Esophagus (tissue), 2 donors: ENCODE measurements around the gene ZNF17. TPM values are rescaled to one million over a fixed set of nuclear protein-coding genes. Genes with fewer than 3 reads are reported as not detected.

Experiments used
- H3K27ac ChIP-seq, 2 donors: one replicate each; pipeline ENCODE4 v1.5.1; 2013; ENCODE audit warnings: low read depth in 2 of 2, mild to moderate bottlenecking in 2 of 2, inconsistent platforms in 1 of 2, low read length in 1 of 2, moderate library complexity in 1 of 2
- H3K27me3 ChIP-seq, 2 donors: one replicate each; pipeline ENCODE4 v1.6.1; 2013; ENCODE audit warnings: low read length in 2 of 2, control low read depth in 1 of 2, mild to moderate bottlenecking in 1 of 2; ENCODE audit not compliant: insufficient read depth in 2 of 2, control insufficient read depth in 1 of 2
- H3K36me3 ChIP-seq, 2 donors: one replicate each; pipeline ENCODE4 v1.6.1; 2013; ENCODE audit warnings: low read length in 1 of 2; ENCODE audit not compliant: control insufficient read depth in 2 of 2, insufficient read depth in 2 of 2
- H3K4me1 ChIP-seq, 2 donors: one replicate each; pipeline ENCODE4 v1.6.1; 2013; ENCODE audit warnings: low read length in 1 of 2; ENCODE audit not compliant: control insufficient read depth in 2 of 2, insufficient read depth in 2 of 2
- H3K4me3 ChIP-seq, 2 donors: one replicate each; pipeline ENCODE4 v1.5.1; 2013; ENCODE audit warnings: low read length in 2 of 2, mild to moderate bottlenecking in 2 of 2, low read depth in 1 of 2, moderate library complexity in 1 of 2
- H3K9me3 ChIP-seq, 2 donors: one replicate each; pipeline ENCODE4 v1.6.1; 2013; ENCODE audit warnings: mild to moderate bottlenecking in 2 of 2, low read depth in 1 of 2, low read length in 1 of 2, moderate library complexity in 1 of 2; ENCODE audit not compliant: control insufficient read depth in 2 of 2, insufficient read depth in 1 of 2
- WGBS, 2 donors: extraction: QIAGEN DNeasy Blood & Tissue Kit; methylation state at CpG; one replicate each; pipeline ENCODE4 v1.1.7; 2013; 5-methylcytosine and 5-hydroxymethylcytosine counted together
- polyA plus RNA-seq, 2 donors: library from polyadenylated mRNA; stranded (reverse); fragments of 200-250 nt; gene quantifications; one replicate each; pipeline ENCODE4 v1.2.3, GENCODE V29; 2013
- donor health status: healthy with polysubstance abuse.
- donor health status: Bipolar disorder and iron deficiency.

Gene ZNF17
- polyA plus RNA-seq, 2 donors = 2.2 to 3.2 TPM

GRCh38 chr19:57380923-57381322 is 30.0 kb upstream of the ZNF17 start:
- no peaks in the 10 kb centered on the region for H3K27me3 ChIP-seq
- peaks cover 5 to 18% of the 10 kb centered on the region in 2 donors for H3K9me3 ChIP-seq

GRCh38 chr19:57382806-57383488 is 28.0 kb upstream of the ZNF17 start:
- H3K36me3 ChIP-seq = peaks cover 0 to 2% of the 10 kb centered on the region in 2 donors
- peaks cover 5 to 8% of the 10 kb centered on the region in 2 donors for H3K9me3 ChIP-seq
- H3K27ac ChIP-seq = no peak overlapping the region
- WGBS, 2 donors = 77 to 81% methylated on average over 7 of the region's 7 CpGs
- H3K27me3 ChIP-seq = no peaks in the 10 kb centered on the region
- no peak overlapping the region for H3K4me3 ChIP-seq
- no peaks in the 10 kb centered on the region for H3K4me1 ChIP-seq

More at GRCh38 chr19:57380923-57381322, 30.0 kb upstream of the ZNF17 start:
- no peaks in the 10 kb centered on the region for H3K4me1 ChIP-seq
- H3K36me3 ChIP-seq = peaks cover 7 to 12% of the 10 kb centered on the region in 2 donors
- H3K27ac ChIP-seq = no peak overlapping the region
- H3K4me3 ChIP-seq = no peak overlapping the region

- Histone ChIP-seq H3K36me3 (peaks cover 3 to 9% of the 10 kb centered on the region in 2 donors), H3K4me3 (peak overlapping the region; percentile 80 to 87), H3K27ac (peak overlapping the region; percentile 61 to 95), H3K9me3 (peaks cover 0 to 2% of the 10 kb centered on the region in 2 donors), H3K27me3 (no peaks in the 10 kb centered on the region), H3K4me1 (peaks cover 0 to 3% of the 10 kb centered on the region in 2 donors)
- 54 to 56% methylated on average over 11 of the region's 11 CpGs for WGBS, 2 donors
Measured at GRCh38 chr19:57389194-57389729, 21.7 kb upstream of the ZNF17 start.

GRCh38 chr19:57389730-57390598 is 21.0 kb upstream of the ZNF17 start, which contains the start of gene ZNF548:
TSS of gene ZNF548 (plus strand) at chr19:57389854. CDS start at chr19:57390100, 246 bp downstream.
- Histone ChIP-seq H3K9me3 (peaks cover 0 to 2% of the 10 kb centered on the region in 2 donors), H3K27me3 (no peaks in the 10 kb centered on the region), H3K27ac (peak within 1 kb of the TSS; percentile 88 to 95), H3K4me3 (peak within 1 kb of the TSS; percentile 80 to 87), H3K36me3 (peaks cover 7 to 9% of the 10 kb centered on the region in 2 donors), H3K4me1 (peaks cover 0 to 3% of the 10 kb centered on the region in 2 donors)
- 1% methylated on average over 50 of the region's 50 CpGs for WGBS, 2 donors

GRCh38 chr19:57395710-57396109 is 15.3 kb upstream of the ZNF17 start:
- Histone ChIP-seq H3K4me3 (no peak overlapping the region), H3K4me1 (no peaks in the 10 kb centered on the region), H3K36me3 (peaks cover 32 to 41% of the 10 kb centered on the region in 2 donors), H3K9me3 (peaks cover 11 to 32% of the 10 kb centered on the region in 2 donors), H3K27me3 (no peaks in the 10 kb centered on the region), H3K27ac (no peak overlapping the region)
- 89 to 93% methylated on average over 5 of the region's 5 CpGs for WGBS, 2 donors

GRCh38 chr19:57398868-57399267 is 12.1 kb upstream of the ZNF17 start:
- Histone ChIP-seq H3K9me3 (peaks cover 18 to 40% of the 10 kb centered on the region in 2 donors), H3K4me3 (no peak overlapping the region), H3K36me3 (peaks cover 26 to 38% of the 10 kb centered on the region in 2 donors), H3K27me3 (no peaks in the 10 kb centered on the region), H3K27ac (no peak overlapping the region), H3K4me1 (no peaks in the 10 kb centered on the region)
- WGBS, 2 donors = 97 to 98% methylated on average over 5 of the region's 5 CpGs

- Histone ChIP-seq H3K4me1 (no peaks in the 10 kb centered on the region), H3K9me3 (peaks cover 7 to 13% of the 10 kb centered on the region in 2 donors), H3K36me3 (peaks cover 5% of the 10 kb centered on the region in 2 donors), H3K27ac (no peak overlapping the region), H3K4me3 (no peak overlapping the region), H3K27me3 (no peaks in the 10 kb centered on the region)
- 89 to 91% methylated on average over 9 of the region's 9 CpGs for WGBS, 2 donors
Measured at GRCh38 chr19:57403737-57404563, 7.0 kb upstream of the ZNF17 start.

- H3K4me3 ChIP-seq = no peak overlapping the region
- no peaks in the 10 kb centered on the region for H3K36me3 ChIP-seq
- no peak overlapping the region for H3K27ac ChIP-seq
- 14 to 20% methylated on average over 8 of the region's 8 CpGs for WGBS, 2 donors
- no peaks in the 10 kb centered on the region for H3K27me3 ChIP-seq
- H3K4me1 ChIP-seq = no peaks in the 10 kb centered on the region
- peaks cover 7 to 9% of the 10 kb centered on the region in 2 donors for H3K9me3 ChIP-seq
Measured at GRCh38 chr19:57406516-57407123, 4.3 kb upstream of the ZNF17 start.
